HEK293 (cell line): ENCODE measurements around the gene MTA1.
A peak's percentile ranks its signal among the peaks of the same experiment; 100 is the strongest.

Experiments
- CTCF ChIA-PET: fragments of 350-600 bp; formaldehyde crosslinking; extraction: SDS; loops from one replicate; lab custom pipeline; 2021; ENCODE audit warnings: antibody characterized with exemption; lab: Yijun Ruan, JAX
- POLR2A ChIA-PET: fragments of 300-600 bp; formaldehyde crosslinking; extraction: SDS; loops from one replicate; lab custom pipeline; 2020; ENCODE audit warnings: antibody characterized with exemption, inconsistent platforms; lab: Yijun Ruan, JAX
- H3K27ac ChIP-seq: fragments of 200-500 bp; sonication (Bioruptor generic); 2 replicates; pipeline ENCODE4 v1.5.1; 2014; ENCODE audit warnings: low read depth, low read length, control low read depth, inconsistent platforms; ENCODE audit errors: extremely low read depth
- H3K36me3 ChIP-seq, 2 experiments: fragments of 200-500 bp in 1 of 2; sonication (Bioruptor generic) in 1 of 2; 1 replicate in 1 of 2; 2 replicates in 1 of 2; pipeline ENCODE4 v1.5.1; 2014 to 2017; ENCODE audit warnings: inconsistent platforms in 2 of 2, low read length in 2 of 2; ENCODE audit not compliant: control insufficient read depth in 2 of 2, insufficient read depth in 1 of 2
- H3K4me1 ChIP-seq: fragments of 200-500 bp; sonication (Bioruptor generic); 2 replicates; pipeline ENCODE4 v1.5.1; 2014; ENCODE audit warnings: mild to moderate bottlenecking, low read length, inconsistent platforms; ENCODE audit not compliant: control insufficient read depth, insufficient read depth
- H3K4me3 ChIP-seq: 2 replicates; pipeline ENCODE4 v1.5.1; 2011; ENCODE audit warnings: low read depth, mild to moderate bottlenecking, control low read depth, low read length, moderate library complexity
- H3K9me3 ChIP-seq: fragments of 200-500 bp; sonication (Bioruptor generic); 2 replicates; pipeline ENCODE4 v1.5.1; 2014; ENCODE audit warnings: low read depth, low read length, inconsistent platforms; ENCODE audit not compliant: control insufficient read depth, insufficient read depth
- HOXD13 ChIP-seq: sonication (generic); formaldehyde crosslinking; IDR thresholded peaks from 2 replicates; pipeline ENCODE4 v1.8.0; 2022; ENCODE audit warnings: missing genetic modification reagents, borderline replicate concordance
- MZF1 ChIP-seq: fragments of 450-650 bp; formaldehyde crosslinking; IDR thresholded peaks from 2 replicates; pipeline ENCODE4 v1.5.1; 2017; ENCODE audit warnings: missing biosample characterization, missing genetic modification characterization, borderline replicate concordance
- SCRT1 ChIP-seq: fragments of 450-650 bp; formaldehyde crosslinking; IDR thresholded peaks from 2 replicates; pipeline ENCODE4 v1.5.1; 2016; ENCODE audit warnings: missing biosample characterization, missing genetic modification characterization, borderline replicate concordance
- SCRT2 ChIP-seq: fragments of 450-650 bp; formaldehyde crosslinking; IDR thresholded peaks from 2 replicates; pipeline ENCODE4 v1.5.1; 2016; ENCODE audit warnings: missing biosample characterization, missing genetic modification characterization
- SETDB1 ChIP-seq: IDR thresholded peaks from one replicate; pipeline ENCODE4 v1.6.1; 2017; ENCODE audit warnings: mild to moderate bottlenecking, low read length, moderate library complexity, mixed read lengths; ENCODE audit not compliant: insufficient read length
- ZNF350 ChIP-seq: fragments of 450-650 bp; formaldehyde crosslinking; IDR thresholded peaks from 2 replicates; pipeline ENCODE4 v1.5.0; 2017; ENCODE audit warnings: missing biosample characterization, mild to moderate bottlenecking, missing genetic modification characterization
- ZNF354C ChIP-seq: fragments of 450-650 bp; formaldehyde crosslinking; IDR thresholded peaks from 2 replicates; pipeline ENCODE4 v1.5.1; 2016; ENCODE audit warnings: missing biosample characterization, missing genetic modification characterization, low read depth, borderline replicate concordance
- ZNF416 ChIP-seq: fragments of 450-650 bp; formaldehyde crosslinking; IDR thresholded peaks from 2 replicates; pipeline ENCODE4 v1.5.1; 2016; ENCODE audit warnings: missing biosample characterization, missing genetic modification characterization
- ZNF423 ChIP-seq: fragments of 450-650 bp; formaldehyde crosslinking; IDR thresholded peaks from 2 replicates; pipeline ENCODE4 v1.5.1; 2016; ENCODE audit warnings: missing biosample characterization, missing genetic modification characterization
- ZNF560 ChIP-seq: fragments of 450-650 bp; formaldehyde crosslinking; IDR thresholded peaks from 2 replicates; pipeline ENCODE4 v1.5.1; 2017; ENCODE audit warnings: missing biosample characterization, missing genetic modification characterization, borderline replicate concordance
- ZNF610 ChIP-seq: fragments of 450-650 bp; formaldehyde crosslinking; IDR thresholded peaks from 2 replicates; pipeline ENCODE4 v1.5.1; 2016; ENCODE audit warnings: missing biosample characterization, missing genetic modification characterization, borderline replicate concordance
- ZNF621 ChIP-seq: fragments of 450-650 bp; formaldehyde crosslinking; IDR thresholded peaks from 2 replicates; pipeline ENCODE4 v1.5.1; 2017; ENCODE audit warnings: missing biosample characterization, missing genetic modification characterization
- ZXDB ChIP-seq: fragments of 450-650 bp; formaldehyde crosslinking; IDR thresholded peaks from 2 replicates; pipeline ENCODE4 v1.5.1; 2016; ENCODE audit warnings: missing biosample characterization, missing genetic modification characterization
- TF ChIP-seq, protein P1 (sequence below): fragments of 450-650 bp; IDR thresholded peaks from 2 replicates; pipeline ENCODE4 v1.5.1; 2018; ENCODE audit warnings: missing biosample characterization, missing genetic modification characterization
- TF ChIP-seq, protein P2 (sequence below): fragments of 450-650 bp; formaldehyde crosslinking; optimal IDR thresholded peaks from 2 replicates; pipeline ENCODE3; 2016; ENCODE audit warnings: missing biosample characterization, mild to moderate bottlenecking, missing genetic modification characterization

MTA1 gene

GRCh38 chr14:105430565-105430964 lies 10.9 kb downstream of the MTA1 start (continued):
- no peak for TF ChIP-seq HOXD13 (CRISPR knock-in tag)

- no peak overlapping the region for H3K27ac ChIP-seq
- no peak overlapping the region for H3K4me3 ChIP-seq
- CTCF ChIA-PET = interaction anchor here (1.2 to 1.5 kb wide), 2 partner anchors 17 to 49 kb away, joined by 3 to 4 read pairs; no protein-coding TSS in a partner anchor
- POLR2A ChIA-PET = no interaction called here
- no peaks in the 10 kb centered on the region; the same call in 1 of the 2 replicates for H3K9me3 ChIP-seq
- H3K36me3 ChIP-seq = peaks cover 17 to 43% of the 10 kb centered on the region in 2 experiments; a peak in 2 of 3 replicates
- 0 out of 2 replicates have a peak, but pooled peaks have one; percentile 27 for TF ChIP-seq SCRT1 (tag by site-specific recombination)
- no peak for TF ChIP-seq ZNF416 (tag by site-specific recombination)
- TF ChIP-seq, protein P1, sequence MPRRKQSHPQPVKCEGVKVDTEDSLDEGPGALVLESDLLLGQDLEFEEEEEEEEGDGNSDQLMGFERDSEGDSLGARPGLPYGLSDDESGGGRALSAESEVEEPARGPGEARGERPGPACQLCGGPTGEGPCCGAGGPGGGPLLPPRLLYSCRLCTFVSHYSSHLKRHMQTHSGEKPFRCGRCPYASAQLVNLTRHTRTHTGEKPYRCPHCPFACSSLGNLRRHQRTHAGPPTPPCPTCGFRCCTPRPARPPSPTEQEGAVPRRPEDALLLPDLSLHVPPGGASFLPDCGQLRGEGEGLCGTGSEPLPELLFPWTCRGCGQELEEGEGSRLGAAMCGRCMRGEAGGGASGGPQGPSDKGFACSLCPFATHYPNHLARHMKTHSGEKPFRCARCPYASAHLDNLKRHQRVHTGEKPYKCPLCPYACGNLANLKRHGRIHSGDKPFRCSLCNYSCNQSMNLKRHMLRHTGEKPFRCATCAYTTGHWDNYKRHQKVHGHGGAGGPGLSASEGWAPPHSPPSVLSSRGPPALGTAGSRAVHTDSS (tag by site-specific recombination) = no peak
- no peak for TF ChIP-seq ZXDB (tag by site-specific recombination)
- TF ChIP-seq, protein P2, sequence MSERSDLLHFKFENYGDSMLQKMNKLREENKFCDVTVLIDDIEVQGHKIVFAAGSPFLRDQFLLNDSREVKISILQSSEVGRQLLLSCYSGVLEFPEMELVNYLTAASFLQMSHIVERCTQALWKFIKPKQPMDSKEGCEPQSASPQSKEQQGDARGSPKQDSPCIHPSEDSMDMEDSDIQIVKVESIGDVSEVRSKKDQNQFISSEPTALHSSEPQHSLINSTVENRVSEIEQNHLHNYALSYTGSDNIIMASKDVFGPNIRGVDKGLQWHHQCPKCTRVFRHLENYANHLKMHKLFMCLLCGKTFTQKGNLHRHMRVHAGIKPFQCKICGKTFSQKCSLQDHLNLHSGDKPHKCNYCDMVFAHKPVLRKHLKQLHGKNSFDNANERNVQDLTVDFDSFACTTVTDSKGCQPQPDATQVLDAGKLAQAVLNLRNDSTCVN (tag by site-specific recombination) = no peak
- TF ChIP-seq ZNF354C = no peak
- 0 out of 2 replicates have a peak, but pooled peaks have one; percentile 12 for TF ChIP-seq SCRT2 (tag by site-specific recombination)
- TF ChIP-seq SETDB1 = peak; percentile 63
- TF ChIP-seq, all 188 proteins: peak for 3
- H3K4me1 ChIP-seq = no peaks in the 10 kb centered on the region
Observed at GRCh38 chr14:105431256-105431655, 11.6 kb downstream of the MTA1 start.

GRCh38 chr14:105432657-105433056 lies 13.0 kb downstream of the MTA1 start:
- no peaks in the 10 kb centered on the region for H3K4me1 ChIP-seq
- ChIA-PET POLR2A (no interaction called here), CTCF (interaction anchor here (0.5 kb wide), 1 partner anchor 34 kb away, joined by 3 read pairs; no protein-coding TSS in a partner anchor)
- no peak for TF ChIP-seq MZF1 (tag by site-specific recombination)
- no peak for TF ChIP-seq ZNF423 (tag by site-specific recombination)
- no peak for TF ChIP-seq ZNF350 (tag by site-specific recombination)
- H3K4me3 ChIP-seq = no peak overlapping the region
- peaks cover 15 to 43% of the 10 kb centered on the region in 2 experiments; a peak in 2 of 3 replicates for H3K36me3 ChIP-seq
- no peak overlapping the region for H3K27ac ChIP-seq
- H3K9me3 ChIP-seq = no peaks in the 10 kb centered on the region; the same call in 1 of the 2 replicates

- Histone ChIP-seq H3K36me3 (peaks cover 12 to 44% of the 10 kb centered on the region in 2 experiments; a peak in 2 of 3 replicates), H3K4me1 (no peaks in the 10 kb centered on the region), H3K27ac (no peak overlapping the region), H3K9me3 (no peaks in the 10 kb centered on the region; the same call in 1 of the 2 replicates), H3K4me3 (no peak overlapping the region)
- ChIA-PET POLR2A (no interaction called here), CTCF (interaction anchor here (0.5 to 2.6 kb wide), 2 partner anchors 15 to 34 kb away, joined by 3 to 7 read pairs; no protein-coding TSS in a partner anchor)
- 0 out of 2 replicates have a peak, but pooled peaks have one; percentile 13 for TF ChIP-seq ZNF560 (tag by site-specific recombination)
- no peak for TF ChIP-seq SCRT2 (tag by site-specific recombination)
- TF ChIP-seq ZNF610 (tag by site-specific recombination) = no peak
- TF ChIP-seq ZNF621 = no peak
Observed at GRCh38 chr14:105433161-105433605, 13.6 kb downstream of the MTA1 start.
